Measurements from ENCODE around the gene PITPNC1. TPM values are rescaled to one million over a fixed set of nuclear protein-coding genes. Genes with fewer than 3 reads are reported as not detected.
"Not testable (repeated sequence)": the region's sequence is repeated elsewhere in the genome, so short reads cannot be mapped to it uniquely, and the experiment has no call there.

The PITPNC1 gene
- polyA plus RNA-seq, 3 donors, result 17.7 to 21.5 (median 19.6) TPM

GRCh38 chr17:67456889-67457288, 79.8 kb downstream of the PITPNC1 start:
- no peak for DNase-seq

- DNase-seq, result no peak
Measured at GRCh38 chr17:67458203-67458602, 81.1 kb downstream of the PITPNC1 start.

GRCh38 chr17:67459985-67460384, 82.9 kb downstream of the PITPNC1 start:
- DNase-seq, result no peak

- no peak for DNase-seq
Measured at GRCh38 chr17:67461228-67461780, 84.2 kb downstream of the PITPNC1 start.

GRCh38 chr17:67461876-67462275, 84.8 kb downstream of the PITPNC1 start:
- DNase-seq, result no peak

GRCh38 chr17:67466251-67466796, 89.2 kb downstream of the PITPNC1 start:
- DNase-seq, result no peak

- DNase-seq, result no peak
Measured at GRCh38 chr17:67467500-67468455, 90.7 kb downstream of the PITPNC1 start.

GRCh38 chr17:67469208-67469980, 92.3 kb downstream of the PITPNC1 start:
- no peak for DNase-seq

- DNase-seq, result no peak
Measured at GRCh38 chr17:67470163-67470562, 93.1 kb downstream of the PITPNC1 start.

- no peak for DNase-seq
Measured at GRCh38 chr17:67471118-67471517, 94.0 kb downstream of the PITPNC1 start.

GRCh38 chr17:67472606-67473005, 95.5 kb downstream of the PITPNC1 start:
- not testable (repeated sequence) for DNase-seq

- DNase-seq, result no peak
Measured at GRCh38 chr17:67474081-67474661, 97.1 kb downstream of the PITPNC1 start.

GRCh38 chr17:67475161-67475937, 98.3 kb downstream of the PITPNC1 start:
- peak; percentile 69 for DNase-seq

GRCh38 chr17:67476787-67477335, 99.8 kb downstream of the PITPNC1 start:
- no peak for DNase-seq

GRCh38 chr17:67477687-67478086, 100.6 kb downstream of the PITPNC1 start:
- no peak for DNase-seq

- no peak for DNase-seq
Measured at GRCh38 chr17:67478401-67479041, 101.4 kb downstream of the PITPNC1 start.

GRCh38 chr17:67479148-67479547, 102.1 kb downstream of the PITPNC1 start:
- DNase-seq, result no peak

GRCh38 chr17:67480959-67481358, 103.9 kb downstream of the PITPNC1 start:
- not testable (repeated sequence) for DNase-seq

GRCh38 chr17:67481808-67482207, 104.7 kb downstream of the PITPNC1 start:
- DNase-seq, result no peak

GRCh38 chr17:67482764-67483163, 105.7 kb downstream of the PITPNC1 start:
- no peak for DNase-seq

Data from renal pelvis (tissue), 4 donors.